Measurements from ENCODE around the gene GMPR. TPM values are rescaled to one million over a fixed set of nuclear protein-coding genes. Genes with fewer than 3 reads are reported as not detected.

GMPR gene
- total and polyA plus RNA-seq, 2 donors (not counting 3 experiments of a cell fraction or from before 2014, with no cell fraction given): 36.3 to 64.0 TPM

GRCh38 chr6:16285467-16286150 lies 47.2 kb downstream of the GMPR start:
- dilution Hi-C loops (cut with MboI; ENCODE audit: extremely low pct_ligation_motif_present, low sequenced_read_pairs): no loop called here
- CTCF ChIA-PET: interaction anchor here (1.0 to 2.8 kb wide), 14 partner anchors 8 to 801 kb away, joined by 3 to 13 read pairs (median 4); partner anchors contain the start of gene GMPR
- no peak for FAIRE-seq

More at GRCh38 chr6:16285467-16286150, 47.2 kb downstream of the GMPR start:
- POLR2A ChIA-PET: no interaction called here
- no peak for TF ChIP-seq CTCF (IDR thresholded peaks at IDR 0.05; ENCODE audit: extremely low read depth in 1 of 2, insufficient read depth in 1 of 2, low read depth in 1 of 2, low read length in 2 of 2)
- TF ChIP-seq MYC (IDR thresholded peaks at IDR 0.05; ENCODE audit: low read depth, low read length): no peak
- TF ChIP-seq JUN (IDR thresholded peaks at IDR 0.05; ENCODE audit: borderline replicate concordance, insufficient read depth, insufficient read length, low read depth): no peak
- TF ChIP-seq FOS (IDR thresholded peaks at IDR 0.05; ENCODE audit: borderline replicate concordance, insufficient read depth, low read length): no peak
- no peak for TF ChIP-seq EZH2 (IDR thresholded peaks at IDR 0.05; ENCODE audit: borderline replicate concordance, low read depth, low read length, severe bottlenecking)
- TF ChIP-seq POLR2A (IDR thresholded peaks at IDR 0.05; ENCODE audit: low read depth, low read length): no peak
- TF ChIP-seq MAX (IDR thresholded peaks at IDR 0.05; ENCODE audit: insufficient read depth, insufficient read length): no peak
- TF ChIP-seq POLR2AphosphoS5 (IDR thresholded peaks at IDR 0.05; ENCODE audit: insufficient read depth, low read depth, low read length): no peak
- no peak for TF ChIP-seq GATA2 (IDR thresholded peaks at IDR 0.05; ENCODE audit: insufficient read depth, insufficient read length, low read depth, low read length)
- Histone ChIP-seq H3K4me2 (ENCODE audit: insufficient read depth, low read length) (no peak overlapping the region), H3K9ac (replicated peaks; ENCODE audit: extremely low read depth, insufficient read depth, low read length) (no peak overlapping the region), H3K27me3 (ENCODE audit: control insufficient read depth in 2 of 2, insufficient read depth in 2 of 2, low read length in 2 of 2) (no peaks in the 10 kb centered on the region), H3K36me3 (ENCODE audit: control insufficient read depth in 2 of 2, extremely low read depth in 1 of 2, insufficient read depth in 2 of 2, low read length in 2 of 2) (peaks cover 0 to 4% of the 10 kb centered on the region in 2 experiments), H3K4me1 (ENCODE audit: control insufficient read depth, extremely low read depth, insufficient read depth, low read length) (peaks cover 2% of the 10 kb centered on the region), H3K27ac (ENCODE audit: insufficient read depth, low read depth, low read length) (no peak overlapping the region), H3K79me2 (ENCODE audit: control insufficient read depth, insufficient read depth, low read length) (no peaks in the 10 kb centered on the region), H3K9me1 (replicated peaks; ENCODE audit: control insufficient read depth, extremely low read depth, insufficient read depth, low read length) (no peaks in the 10 kb centered on the region), H3K9me3 (replicated peaks; ENCODE audit: control insufficient read depth, insufficient read depth, low read length) (no peaks in the 10 kb centered on the region), H2AFZ (ENCODE audit: low read depth, low read length) (no peak overlapping the region), H3K4me3 (replicated peaks in 1 of 3; ENCODE audit: insufficient read depth in 1 of 3, low read depth in 1 of 3, low read length in 3 of 3) (no peak overlapping the region), H4K20me1 (replicated peaks; ENCODE audit: control insufficient read depth, extremely low read depth, insufficient read depth, low read length) (no peaks in the 10 kb centered on the region)
- intact Hi-C loops (cut with micrococcal nuclease): loop anchor here (1.0 to 5.0 kb wide), 2 partner anchors 46 to 682 kb away; no protein-coding TSS in a partner anchor
- DNase-seq (ENCODE audit: low read depth, low spot score): no peak
- no TSS peak for BruUV-seq (replicated peaks)

Measured in endothelial cell of umbilical vein (primary cell).